Measurements from ENCODE around the gene MPPE1.
"Not testable (repeated sequence)": the region's sequence is repeated elsewhere in the genome, so short reads cannot be mapped to it uniquely, and the experiment has no call there.

The MPPE1 gene

DNA sequence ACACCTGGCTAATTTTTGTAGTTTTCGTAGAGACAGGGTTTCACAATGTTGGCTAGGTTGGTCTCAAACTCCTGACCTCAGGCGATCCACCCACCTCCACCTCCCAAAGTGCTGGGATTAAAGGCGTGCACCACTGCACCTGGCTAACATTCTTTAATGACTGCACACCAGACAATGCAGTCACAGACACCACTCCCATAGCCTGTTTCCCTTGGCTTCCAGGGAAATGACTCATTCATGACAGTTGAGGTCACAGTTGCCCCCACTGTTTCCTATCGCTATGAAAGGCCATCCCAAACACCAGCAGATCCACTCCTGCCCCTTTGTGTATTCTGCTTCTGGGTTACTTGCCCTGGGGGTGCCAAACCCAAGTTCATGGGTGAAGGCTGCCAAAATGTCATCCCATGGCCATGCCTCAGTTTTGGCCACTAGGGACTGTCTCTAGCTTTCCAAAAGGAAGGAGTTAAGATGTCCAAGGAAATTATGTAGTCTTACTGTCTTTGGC, 48.2 kb downstream of the MPPE1 start:
- H3K36me3 Mint-ChIP-seq: peaks cover 4% of the 10 kb centered on the region
- peak; percentile 67 for ATAC-seq
- H3K27ac Mint-ChIP-seq: peak overlapping the region; percentile 46
- no peaks in the 10 kb centered on the region for H3K4me1 Mint-ChIP-seq
- H3K9me3 Mint-ChIP-seq: no peaks in the 10 kb centered on the region
- DNase-seq (ENCODE audit: low spot score in 2 of 2): no peak
- H3K4me3 Mint-ChIP-seq: no peak overlapping the region

DNA sequence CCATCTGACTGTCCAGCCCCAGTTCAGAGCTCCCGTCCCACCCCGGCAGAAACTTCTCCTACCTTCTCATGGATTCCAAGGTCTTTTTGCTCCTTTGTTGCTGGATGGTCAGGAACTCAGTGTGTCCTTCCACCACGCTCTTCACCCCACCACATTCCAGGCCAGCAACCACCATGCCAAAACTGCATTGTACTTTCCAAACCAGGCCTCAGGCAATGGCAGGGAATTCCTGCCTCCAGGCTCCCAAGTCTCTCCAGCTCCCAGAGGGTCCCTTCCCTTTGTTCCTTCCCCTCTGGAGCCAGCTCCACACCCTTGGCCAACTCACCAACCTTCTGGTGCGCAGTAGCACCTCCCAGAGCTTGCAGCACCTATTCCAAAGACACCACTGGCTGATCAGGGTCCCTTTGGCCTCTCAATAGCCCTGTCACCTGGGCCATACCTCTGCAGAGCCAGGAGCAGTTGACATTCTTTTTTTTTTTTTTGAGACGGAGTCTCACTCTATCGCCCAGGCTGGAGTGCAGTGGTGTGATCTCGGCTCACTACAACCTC, 48.8 kb downstream of the MPPE1 start:
- H3K27ac Mint-ChIP-seq: peak overlapping the region; percentile 46
- H3K4me1 Mint-ChIP-seq: no peaks in the 10 kb centered on the region
- ATAC-seq (no peak), DNase-seq (ENCODE audit: low spot score in 2 of 2) (no peak)
- H3K9me3 Mint-ChIP-seq: no peaks in the 10 kb centered on the region
- H3K4me3 Mint-ChIP-seq: no peak overlapping the region
- peaks cover 10% of the 10 kb centered on the region for H3K36me3 Mint-ChIP-seq

DNA sequence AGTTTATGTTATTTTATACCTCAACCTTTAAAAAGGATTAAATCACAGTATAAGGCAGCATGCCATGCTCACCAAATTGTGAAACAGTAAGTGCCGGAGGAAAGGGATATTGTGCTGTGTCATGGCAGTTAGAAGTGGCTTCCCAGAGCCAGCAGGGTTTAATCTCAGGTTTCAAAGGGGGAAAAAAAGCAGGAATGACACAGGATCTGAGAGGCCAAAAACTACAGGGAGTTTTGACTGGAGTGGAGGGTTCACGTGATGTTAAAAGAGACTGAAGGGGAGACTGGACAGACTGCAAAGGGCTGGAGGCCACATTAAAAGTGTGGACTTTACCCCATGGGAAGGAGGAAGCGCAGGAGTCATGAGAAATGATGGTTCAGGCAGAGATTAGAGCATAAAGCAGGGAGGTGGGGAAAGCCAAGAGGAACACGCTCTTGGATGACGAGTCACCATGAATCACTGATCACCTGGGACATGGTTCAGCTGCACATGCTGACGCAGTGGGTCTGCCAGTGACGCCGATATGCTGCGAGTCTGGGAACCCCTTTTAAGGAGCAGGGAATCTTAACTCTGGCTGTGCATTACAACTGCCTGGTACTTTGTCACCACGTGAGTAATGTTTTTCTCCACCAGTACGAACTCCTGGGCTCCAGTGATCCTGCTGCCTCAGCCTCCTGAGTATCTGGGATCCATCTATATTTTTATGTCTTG, 50.8 kb downstream of the MPPE1 start:
- H3K4me1 Mint-ChIP-seq: peaks cover 2% of the 10 kb centered on the region
- ATAC-seq (no peak), DNase-seq (ENCODE audit: low spot score in 2 of 2) (no peak)
- no peak overlapping the region for H3K27ac Mint-ChIP-seq
- H3K4me3 Mint-ChIP-seq: no peak overlapping the region
- no peaks in the 10 kb centered on the region for H3K9me3 Mint-ChIP-seq
- peaks cover 25% of the 10 kb centered on the region for H3K36me3 Mint-ChIP-seq

DNA sequence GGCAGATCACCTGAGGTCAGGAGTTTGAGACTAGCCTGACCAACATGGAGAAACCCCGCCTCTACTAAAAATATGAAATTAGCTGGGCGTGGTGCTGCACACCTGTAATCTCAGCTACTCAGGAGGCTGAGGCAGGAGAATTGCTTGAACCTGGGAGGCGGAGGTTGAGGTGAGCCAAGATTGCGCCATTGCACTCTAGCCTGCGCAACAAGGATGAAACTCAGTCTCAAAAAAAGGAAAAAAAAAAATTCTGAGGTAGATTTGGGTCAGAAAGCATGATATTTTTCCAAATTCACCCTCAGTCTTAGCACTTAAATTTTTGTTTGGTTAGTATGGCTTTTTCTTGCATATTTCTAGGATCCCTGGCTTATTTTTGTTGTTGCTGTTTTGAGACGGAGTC, 53.6 kb downstream of the MPPE1 start:
- H3K27ac Mint-ChIP-seq; DNase-seq (ENCODE audit: low spot score in 2 of 2): not testable (repeated sequence)
- H3K4me1 Mint-ChIP-seq: peaks cover 20% of the 10 kb centered on the region

DNA sequence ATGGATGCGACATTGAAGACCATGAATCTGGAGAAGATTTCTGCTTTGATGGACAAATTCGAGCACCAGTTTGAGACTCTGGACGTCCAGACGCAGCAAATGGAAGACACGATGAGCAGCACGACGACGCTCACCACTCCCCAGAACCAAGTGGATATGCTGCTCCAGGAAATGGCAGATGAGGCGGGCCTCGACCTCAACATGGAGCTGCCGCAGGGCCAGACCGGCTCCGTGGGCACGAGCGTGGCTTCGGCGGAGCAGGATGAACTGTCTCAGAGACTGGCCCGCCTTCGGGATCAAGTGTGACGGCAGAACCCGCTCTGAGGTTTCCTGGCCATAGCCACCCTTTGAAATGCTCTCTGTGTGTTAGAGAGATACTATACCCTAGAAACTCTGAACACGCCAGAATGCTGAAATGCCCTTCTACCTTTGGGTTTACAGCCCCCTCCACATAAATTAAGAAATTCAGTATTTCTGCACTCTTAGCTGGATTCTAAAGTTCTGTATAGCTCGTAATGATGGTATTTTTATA, 56.2 kb downstream of the MPPE1 start:
- DNase-seq (ENCODE audit: low spot score in 2 of 2) (peak; percentile 33 to 71), ATAC-seq (peak; percentile 61)
- Mint-ChIP-seq H3K9me3 (no peaks in the 10 kb centered on the region), H3K36me3 (peaks cover 45% of the 10 kb centered on the region), H3K27ac (peak overlapping the region; percentile 99), H3K4me3 (peak overlapping the region; percentile 98), H3K4me1 (peaks cover 24% of the 10 kb centered on the region)

More for the DNA sequence above, 53.6 kb downstream of the MPPE1 start:
- H3K9me3 Mint-ChIP-seq, H3K4me3 Mint-ChIP-seq, ATAC-seq: not testable (repeated sequence)
- H3K36me3 Mint-ChIP-seq: peaks cover 45% of the 10 kb centered on the region

DNA sequence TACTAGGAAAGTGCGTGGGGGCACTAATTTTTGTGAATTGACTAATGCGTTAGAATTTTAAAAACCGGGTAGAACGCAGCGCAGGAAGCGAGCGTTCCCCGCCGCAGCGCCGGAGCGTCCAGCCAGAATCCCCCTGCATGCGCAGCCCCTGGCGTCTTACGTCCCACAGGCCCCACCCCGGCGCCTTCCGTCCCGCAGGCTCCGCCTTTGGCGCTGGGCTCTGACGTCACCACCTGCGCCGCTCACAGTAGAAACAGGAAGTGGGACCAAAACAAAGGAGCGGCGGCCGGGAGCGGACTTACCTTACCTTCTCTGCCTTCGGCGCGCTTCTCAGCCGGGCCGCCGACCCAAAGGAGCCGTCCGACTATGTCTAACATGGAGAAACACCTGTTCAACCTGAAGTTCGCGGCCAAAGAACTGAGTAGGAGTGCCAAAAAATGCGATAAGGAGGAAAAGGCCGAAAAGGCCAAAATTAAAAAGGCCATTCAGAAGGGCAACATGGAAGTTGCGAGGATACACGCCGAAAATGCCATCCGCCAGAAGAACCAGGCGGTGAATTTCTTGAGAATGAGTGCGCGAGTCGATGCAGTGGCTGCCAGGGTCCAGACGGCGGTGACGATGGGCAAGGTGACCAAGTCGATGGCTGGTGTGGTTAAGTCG, 56.8 kb downstream of the MPPE1 start, which contains the start of gene CHMP1B:
CHMP1B (plus strand) TSS at position 268 of the 660 bp plus-strand sequence; CDS start at position 367, 99 bp downstream.
- ATAC-seq: peak; percentile 98
- no peaks in the 10 kb centered on the region for H3K9me3 Mint-ChIP-seq
- peaks cover 24% of the 10 kb centered on the region for H3K4me1 Mint-ChIP-seq

DNA sequence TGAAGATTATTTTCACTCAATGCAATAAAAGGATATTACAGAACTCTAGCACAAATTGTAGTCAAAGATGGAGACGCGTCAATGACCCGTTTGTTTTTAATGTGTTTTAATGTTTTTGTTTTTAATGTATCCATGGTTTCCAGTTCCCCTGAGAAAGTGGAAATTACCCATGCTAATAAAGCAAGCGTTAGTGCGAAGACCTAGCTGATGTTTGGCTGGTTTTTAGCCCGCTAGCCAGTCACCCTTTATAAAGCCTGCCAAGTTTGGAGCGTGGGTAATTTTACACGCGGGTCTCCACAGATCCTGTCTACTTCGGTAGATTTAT, 57.3 kb downstream of the MPPE1 start:
- H3K4me1 Mint-ChIP-seq: peaks cover 24% of the 10 kb centered on the region
- DNase-seq (ENCODE audit: low spot score in 2 of 2): no peak
- H3K36me3 Mint-ChIP-seq: peaks cover 45% of the 10 kb centered on the region
- H3K4me3 Mint-ChIP-seq: peak overlapping the region; percentile 98
- peak overlapping the region; percentile 99 for H3K27ac Mint-ChIP-seq
- H3K9me3 Mint-ChIP-seq: no peaks in the 10 kb centered on the region
- peak; percentile 57 for ATAC-seq

More for the DNA sequence above, 56.8 kb downstream of the MPPE1 start, which contains the start of gene CHMP1B:
- H3K4me3 Mint-ChIP-seq: peak within 1 kb of the TSS; percentile 98
- peaks cover 45% of the 10 kb centered on the region for H3K36me3 Mint-ChIP-seq
- peak within 1 kb of the TSS; percentile 99 for H3K27ac Mint-ChIP-seq
- DNase-seq (ENCODE audit: low spot score in 2 of 2): peak; percentile 92 to 97

DNA sequence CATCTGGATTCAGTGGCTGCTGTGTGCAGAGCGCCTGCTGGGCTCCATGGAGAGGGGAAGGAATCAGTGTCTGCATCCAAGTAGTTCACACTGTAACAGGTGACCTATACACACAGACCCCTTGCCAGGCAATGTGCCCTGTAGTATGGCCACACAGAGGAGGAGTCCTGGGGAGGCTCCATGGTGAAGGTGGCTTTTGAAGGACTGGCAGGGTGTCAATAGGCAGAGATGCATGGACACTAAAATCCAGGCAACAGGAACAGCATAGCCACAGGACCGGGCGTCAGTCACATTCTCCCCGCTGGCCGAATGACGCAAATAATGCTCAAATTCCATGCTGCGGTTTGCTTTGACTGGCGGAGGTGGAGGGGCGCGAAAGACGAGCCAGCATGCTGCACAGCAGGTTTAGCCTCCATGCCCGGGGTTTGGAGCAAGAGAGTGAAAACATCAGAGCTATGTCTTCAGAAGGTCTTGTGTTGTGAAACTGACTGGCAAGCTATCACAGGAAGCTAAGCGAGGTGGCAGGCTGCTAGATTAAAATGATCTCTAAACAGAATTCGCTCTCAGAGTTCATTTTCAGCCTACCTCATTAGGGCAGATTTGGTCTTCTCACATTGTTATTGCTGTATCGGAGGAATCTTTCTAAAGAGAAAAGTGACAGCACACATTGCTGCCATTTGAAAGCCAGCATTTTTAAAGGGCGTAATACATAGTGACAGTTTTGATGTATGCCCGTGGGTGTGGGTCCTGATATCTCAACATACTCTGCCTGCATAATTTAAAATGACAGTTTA, 58.1 kb downstream of the MPPE1 start:
- no peak for ATAC-seq
- Mint-ChIP-seq H3K36me3 (peaks cover 42% of the 10 kb centered on the region), H3K4me1 (peaks cover 24% of the 10 kb centered on the region)

DNA sequence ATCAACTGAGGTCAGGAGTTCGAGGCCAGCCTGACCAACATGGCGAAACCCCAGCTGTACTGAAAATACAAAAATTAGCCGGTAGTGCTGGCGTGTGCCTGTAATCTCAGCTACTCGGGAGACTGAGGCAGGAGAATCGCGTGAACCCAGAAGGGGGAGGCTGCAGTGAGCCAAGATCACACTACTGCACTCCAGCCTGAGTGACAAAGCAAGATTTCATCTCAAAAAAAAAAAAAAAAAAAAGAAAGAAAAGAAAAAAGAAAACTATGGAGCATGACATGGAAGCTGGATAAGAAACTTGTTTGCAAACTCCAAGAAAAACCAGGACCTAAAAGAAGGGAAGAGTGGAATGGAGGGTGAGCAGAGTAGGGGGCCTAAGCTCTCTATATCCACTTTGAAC, 58.8 kb downstream of the MPPE1 start:
- Mint-ChIP-seq H3K4me1 (peaks cover 24% of the 10 kb centered on the region), H3K9me3 (no peaks in the 10 kb centered on the region), H3K27ac (peak overlapping the region; percentile 70), H3K4me3 (peak overlapping the region; percentile 98), H3K36me3 (peaks cover 34% of the 10 kb centered on the region)
- ATAC-seq: no peak
- DNase-seq (ENCODE audit: low spot score in 2 of 2): no peak

More for the DNA sequence above, 58.1 kb downstream of the MPPE1 start:
- peak overlapping the region; percentile 99 for H3K27ac Mint-ChIP-seq
- no peaks in the 10 kb centered on the region for H3K9me3 Mint-ChIP-seq
- H3K4me3 Mint-ChIP-seq: peak overlapping the region; percentile 98
- peak in 1 of 2 donors; percentile 65 for DNase-seq (ENCODE audit: low spot score in 2 of 2)

DNA sequence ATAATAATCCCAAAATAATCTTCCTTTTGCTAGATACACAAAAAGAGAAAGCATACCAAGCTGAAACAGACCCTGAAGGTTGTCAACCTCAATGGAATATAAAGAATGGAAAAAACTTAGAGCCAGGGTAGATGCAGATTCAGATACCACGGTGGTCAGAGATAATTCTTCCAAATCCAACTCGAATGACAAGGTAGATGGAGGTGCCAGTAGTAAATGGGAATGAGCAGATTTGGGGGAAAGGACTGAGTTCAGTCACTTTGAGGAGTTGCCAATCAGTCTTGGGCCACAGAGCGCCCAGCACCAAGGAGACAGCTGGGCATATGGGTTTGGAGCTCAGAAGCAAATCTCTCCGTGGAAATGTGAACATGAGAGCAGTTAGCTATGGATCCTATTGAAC, 60.3 kb downstream of the MPPE1 start:
- no peak for ATAC-seq
- Mint-ChIP-seq H3K4me1 (peaks cover 24% of the 10 kb centered on the region), H3K27ac (no peak overlapping the region), H3K4me3 (no peak overlapping the region), H3K9me3 (no peaks in the 10 kb centered on the region), H3K36me3 (peaks cover 25% of the 10 kb centered on the region)
- DNase-seq (ENCODE audit: low spot score in 2 of 2): no peak

DNA sequence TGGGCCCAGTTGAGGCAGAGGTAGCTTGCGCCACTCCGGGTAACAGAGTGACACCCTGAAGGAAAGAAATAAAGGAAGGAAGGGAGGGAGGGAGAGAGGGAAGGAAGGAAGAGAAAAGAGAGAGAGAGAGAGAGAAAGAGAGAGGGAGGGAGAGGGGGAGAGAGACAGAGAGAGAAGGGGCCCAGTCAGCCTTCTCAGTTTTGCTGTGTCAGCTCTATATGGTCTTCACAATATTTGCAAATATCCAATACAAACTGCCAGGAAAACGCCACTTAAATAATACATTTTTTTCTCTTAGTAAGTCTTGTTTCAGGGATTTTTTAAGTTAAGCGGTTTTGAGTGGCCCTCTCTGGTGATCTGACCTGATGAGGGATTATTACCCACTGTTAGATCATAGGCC, 62.5 kb downstream of the MPPE1 start:
- H3K4me3 Mint-ChIP-seq: no peak overlapping the region
- no peak overlapping the region for H3K27ac Mint-ChIP-seq
- peaks cover 3% of the 10 kb centered on the region for H3K36me3 Mint-ChIP-seq
- ATAC-seq (no peak), DNase-seq (ENCODE audit: low spot score in 2 of 2) (no peak)
- no peaks in the 10 kb centered on the region for H3K9me3 Mint-ChIP-seq
- H3K4me1 Mint-ChIP-seq: peaks cover 16% of the 10 kb centered on the region

DNA sequence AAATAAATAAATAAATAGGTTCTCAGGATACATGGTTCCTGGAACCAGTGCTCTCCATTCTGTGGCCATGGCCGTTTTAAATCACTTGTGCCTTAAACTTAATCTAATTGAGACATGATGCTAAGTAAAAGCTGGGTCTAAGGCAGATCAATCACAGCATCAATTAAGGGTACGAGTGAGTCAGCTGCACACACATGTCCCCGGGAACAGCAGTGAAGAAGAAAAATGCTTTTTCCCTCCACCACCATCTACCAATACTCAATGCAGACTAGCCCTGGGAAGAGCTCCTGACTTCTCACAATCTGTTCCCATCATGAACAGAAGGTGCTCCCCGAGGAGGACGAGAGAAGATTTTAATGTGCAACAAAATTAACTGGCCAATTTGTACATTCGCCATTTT, 63.7 kb downstream of the MPPE1 start:
- ATAC-seq (no peak), DNase-seq (ENCODE audit: low spot score in 2 of 2) (no peak)
- no peaks in the 10 kb centered on the region for H3K9me3 Mint-ChIP-seq
- no peak overlapping the region for H3K27ac Mint-ChIP-seq
- no peak overlapping the region for H3K4me3 Mint-ChIP-seq
- H3K4me1 Mint-ChIP-seq: peaks cover 3% of the 10 kb centered on the region
- no peaks in the 10 kb centered on the region for H3K36me3 Mint-ChIP-seq

DNA sequence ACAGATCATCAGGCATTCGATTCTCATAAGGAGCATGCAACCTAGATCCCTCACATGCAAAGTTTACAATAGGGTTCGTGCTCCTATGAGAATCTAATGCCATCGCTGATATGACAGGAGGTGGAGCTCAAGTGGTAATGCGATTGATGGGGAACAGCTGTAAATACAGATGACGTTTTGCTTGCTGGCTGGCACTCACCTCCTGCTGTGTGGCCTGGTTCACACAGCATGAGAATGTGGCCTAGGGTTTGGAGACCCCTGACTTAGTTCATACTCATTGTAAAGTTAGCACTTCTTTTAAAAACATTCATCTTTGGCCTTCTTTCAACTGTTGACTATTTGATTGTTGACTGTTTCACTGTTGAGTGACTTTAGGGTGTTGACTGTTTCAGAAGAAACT, 65.6 kb downstream of the MPPE1 start:
- Mint-ChIP-seq H3K4me3 (no peak overlapping the region), H3K36me3 (no peaks in the 10 kb centered on the region), H3K4me1 (no peaks in the 10 kb centered on the region), H3K27ac (no peak overlapping the region), H3K9me3 (no peaks in the 10 kb centered on the region)
- ATAC-seq (no peak), DNase-seq (ENCODE audit: low spot score in 2 of 2) (no peak)

DNA sequence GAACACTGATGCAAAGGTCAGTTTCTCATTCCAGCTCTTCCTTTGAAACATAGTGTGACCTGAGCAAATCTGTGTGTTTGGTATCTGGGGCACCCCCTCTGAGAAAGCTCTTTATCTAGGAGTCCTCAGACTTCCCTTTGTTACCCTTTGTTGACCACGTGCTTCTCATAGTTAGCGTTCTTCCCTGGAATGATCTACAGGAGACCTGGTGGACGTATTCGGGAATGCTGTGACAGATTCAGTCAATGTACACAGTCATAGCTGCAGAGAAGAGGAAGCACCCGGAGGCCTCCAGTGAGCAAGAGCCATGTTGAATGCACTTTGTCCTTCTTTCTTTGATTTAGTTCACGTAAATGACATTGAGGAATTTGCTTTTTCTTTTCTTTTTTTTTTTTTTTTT, 67.6 kb downstream of the MPPE1 start:
- DNase-seq (ENCODE audit: low spot score in 2 of 2) (no peak), ATAC-seq (no peak)
- Mint-ChIP-seq H3K36me3 (no peaks in the 10 kb centered on the region), H3K4me3 (no peak overlapping the region), H3K27ac (no peak overlapping the region), H3K9me3 (no peaks in the 10 kb centered on the region), H3K4me1 (no peaks in the 10 kb centered on the region)

DNA sequence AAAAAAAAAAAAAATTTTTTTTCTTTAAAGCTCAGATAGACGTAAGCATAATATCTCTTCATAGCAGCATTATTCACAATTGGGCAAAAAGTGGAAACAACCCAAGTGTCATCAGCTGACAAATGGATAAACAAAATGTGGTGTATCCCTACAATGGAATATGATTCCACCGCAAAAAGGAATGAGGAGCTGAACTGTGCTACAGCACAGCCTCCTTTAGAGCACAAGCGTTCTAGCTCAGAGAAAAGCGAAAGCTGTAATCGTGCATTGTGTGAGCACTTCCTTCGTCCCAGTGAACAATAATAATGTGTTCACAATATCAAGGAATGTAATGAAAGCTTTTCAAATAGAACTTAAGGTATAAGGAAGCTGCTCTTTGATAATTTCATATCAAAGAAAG, 68.6 kb downstream of the MPPE1 start:
- Mint-ChIP-seq H3K27ac (no peak overlapping the region), H3K36me3 (no peaks in the 10 kb centered on the region), H3K9me3 (no peaks in the 10 kb centered on the region), H3K4me1 (no peaks in the 10 kb centered on the region), H3K4me3 (no peak overlapping the region)
- no peak for DNase-seq (ENCODE audit: low spot score in 2 of 2)
- ATAC-seq: no peak

Measured in stimulated activated effector memory CD8-positive, alpha-beta T cell treated with anti-CD3 and anti-CD28 coated beads, Interleukin-12 subunit alpha, Interleukin-12 subunit beta, amount 100 ng/mL, for 72 hours (primary cell).